Measurements from ENCODE around the gene STOML1. TPM values are rescaled to one million over a fixed set of nuclear protein-coding genes. Genes with fewer than 3 reads are reported as not detected.

STOML1 gene
- polyA plus RNA-seq, 1 donor (not counting 4 experiments of a cell fraction or from before 2014, with no cell fraction given) = 7.0 TPM

- no peaks in the 10 kb centered on the region for H3K79me2 ChIP-seq (ENCODE audit: control insufficient read depth, insufficient read depth, low read length)
- H3K36me3 ChIP-seq (ENCODE audit: control insufficient read depth in 2 of 2, extremely low read depth in 1 of 2, insufficient read depth in 2 of 2, low read length in 2 of 2) = peaks cover 0 to 2% of the 10 kb centered on the region in 2 experiments
- dilution Hi-C loops (cut with MboI; ENCODE audit: extremely low pct_ligation_motif_present, low sequenced_read_pairs) = no loop called here
- H3K27me3 ChIP-seq (ENCODE audit: control insufficient read depth, extremely low read depth, insufficient read depth, low read length) = no peaks in the 10 kb centered on the region
- H3K9me1 ChIP-seq (ENCODE audit: control insufficient read depth, extremely low read depth, insufficient read depth, low read length) = no peaks in the 10 kb centered on the region
- DNase-seq (ENCODE audit: low read depth, low spot score) = no peak
- no peaks in the 10 kb centered on the region for H4K20me1 ChIP-seq (ENCODE audit: control insufficient read depth, extremely low read depth, insufficient read depth, low read length)
- H3K9me3 ChIP-seq (ENCODE audit: control insufficient read depth, low read depth, low read length) = no peaks in the 10 kb centered on the region
- H3K27ac ChIP-seq (ENCODE audit: control insufficient read depth, insufficient read depth, low read length) = no peak overlapping the region
- H3K4me1 ChIP-seq (ENCODE audit: control insufficient read depth, extremely low read depth, insufficient read depth, low read length) = peaks cover 15% of the 10 kb centered on the region
- no peak overlapping the region for H3K4me2 ChIP-seq (ENCODE audit: control insufficient read depth, extremely low read depth, insufficient read depth, low read depth, low read length)
- H3K9ac ChIP-seq (ENCODE audit: control insufficient read depth, extremely low read depth, insufficient read depth, low read length) = no peak overlapping the region
- no peak overlapping the region for H3K4me3 ChIP-seq (ENCODE audit: control insufficient read depth in 2 of 3, extremely low read depth in 1 of 3, insufficient read depth in 2 of 3, low read depth in 1 of 3, low read length in 3 of 3)
- FAIRE-seq = no peak
- H2AFZ ChIP-seq (ENCODE audit: control insufficient read depth, low read length) = no peak overlapping the region
- no peak for TF ChIP-seq CTCF (optimal IDR thresholded peaks at IDR 0.05 in 1 of 3, IDR thresholded peaks at IDR 0.05 in 1 of 3, conservative IDR thresholded peaks at IDR 0.05 in 1 of 3; ENCODE audit: extremely low read depth in 1 of 3, insufficient read depth in 2 of 3, low read length in 3 of 3)
- no peak for TF ChIP-seq EZH2 (IDR thresholded peaks at IDR 0.05; ENCODE audit: low read length)
Observed at GRCh38 chr15:73952171-73952912, 39.8 kb downstream of the STOML1 start.

DNA sequence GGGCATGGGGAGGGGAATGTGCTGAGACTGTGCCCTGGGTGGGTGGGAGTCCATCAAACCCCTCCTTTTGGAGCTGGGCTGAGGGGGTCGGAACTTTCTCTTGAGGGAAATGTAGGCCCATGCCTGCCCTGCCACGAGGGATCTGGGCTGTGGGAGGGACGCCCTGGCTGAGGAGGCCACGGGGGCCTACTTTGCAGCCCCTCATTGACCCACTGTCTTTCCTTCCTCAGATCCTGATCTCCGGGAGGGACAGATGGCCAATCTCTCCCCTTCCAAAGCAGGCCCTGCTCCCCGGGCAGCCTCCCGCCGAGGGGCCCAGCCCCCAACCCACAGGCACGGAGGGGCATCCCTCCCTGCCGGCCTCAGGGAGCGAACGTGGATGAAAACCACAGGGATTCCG, 40.5 kb downstream of the STOML1 start:
- FAIRE-seq (no peak), DNase-seq (ENCODE audit: low read depth, low spot score) (no peak)
- no peaks in the 10 kb centered on the region for H3K27me3 ChIP-seq (ENCODE audit: control insufficient read depth, extremely low read depth, insufficient read depth, low read length)
- H3K9ac ChIP-seq (ENCODE audit: control insufficient read depth, extremely low read depth, insufficient read depth, low read length) = no peak overlapping the region
- dilution Hi-C loops (cut with MboI; ENCODE audit: extremely low pct_ligation_motif_present, low sequenced_read_pairs) = no loop called here
- no peaks in the 10 kb centered on the region for H3K79me2 ChIP-seq (ENCODE audit: control insufficient read depth, insufficient read depth, low read length)
- no peaks in the 10 kb centered on the region for H4K20me1 ChIP-seq (ENCODE audit: control insufficient read depth, extremely low read depth, insufficient read depth, low read length)
- TF ChIP-seq CTCF (optimal IDR thresholded peaks at IDR 0.05 in 1 of 3, IDR thresholded peaks at IDR 0.05 in 1 of 3, conservative IDR thresholded peaks at IDR 0.05 in 1 of 3; ENCODE audit: extremely low read depth in 1 of 3, insufficient read depth in 2 of 3, low read length in 3 of 3) = no peak
- TF ChIP-seq EZH2 (IDR thresholded peaks at IDR 0.05; ENCODE audit: low read length) = no peak
- H3K4me1 ChIP-seq (ENCODE audit: control insufficient read depth, extremely low read depth, insufficient read depth, low read length) = peaks cover 8% of the 10 kb centered on the region
- no peak overlapping the region for H2AFZ ChIP-seq (ENCODE audit: control insufficient read depth, low read length)
- no peak overlapping the region for H3K4me3 ChIP-seq (ENCODE audit: control insufficient read depth in 2 of 3, extremely low read depth in 1 of 3, insufficient read depth in 2 of 3, low read depth in 1 of 3, low read length in 3 of 3)
- H3K9me1 ChIP-seq (ENCODE audit: control insufficient read depth, extremely low read depth, insufficient read depth, low read length) = no peaks in the 10 kb centered on the region
- H3K36me3 ChIP-seq (ENCODE audit: control insufficient read depth in 2 of 2, extremely low read depth in 1 of 2, insufficient read depth in 2 of 2, low read length in 2 of 2) = peaks cover 0 to 3% of the 10 kb centered on the region in 2 experiments
- no peak overlapping the region for H3K4me2 ChIP-seq (ENCODE audit: control insufficient read depth, extremely low read depth, insufficient read depth, low read depth, low read length)
- H3K27ac ChIP-seq (ENCODE audit: control insufficient read depth, insufficient read depth, low read length) = no peak overlapping the region
- H3K9me3 ChIP-seq (ENCODE audit: control insufficient read depth, low read depth, low read length) = no peaks in the 10 kb centered on the region
